ENCODE measurements around the gene FPR1. TPM values are rescaled to one million over a fixed set of nuclear protein-coding genes. Genes with fewer than 3 reads are reported as not detected.

The FPR1 gene
- total RNA-seq, 2 donors from 2014 or later: 0.69 TPM; not detected in 1

DNA sequence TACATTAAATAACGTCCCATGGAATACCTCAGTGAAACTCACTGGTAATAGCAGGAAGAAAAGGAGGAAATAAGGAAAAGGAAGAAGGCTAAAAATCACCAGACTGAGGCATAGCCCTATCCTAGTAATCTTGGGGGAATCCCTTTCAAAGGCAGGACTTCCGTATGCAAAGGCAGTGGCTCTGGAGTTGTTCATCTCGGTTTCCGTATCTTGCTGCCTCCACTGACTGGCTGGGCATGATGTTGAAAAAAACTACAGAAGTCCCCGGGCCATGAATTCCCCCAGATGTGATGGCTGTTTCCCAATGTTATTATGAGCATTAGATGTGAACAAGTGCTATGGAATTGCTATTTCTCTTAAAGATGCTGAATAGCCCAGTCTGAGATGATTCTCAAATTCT is 14.8 kb upstream of the FPR1 start:
- Mint-ChIP-seq H3K27me3 (peaks cover 26 to 36% of the 10 kb centered on the region in 2 donors), H3K4me1 (ENCODE audit: low read depth in 2 of 2) (peaks cover 2 to 10% of the 10 kb centered on the region in 2 donors), H3K9me3 (no peaks in the 10 kb centered on the region), H3K36me3 (peaks cover 18% of the 10 kb centered on the region), H3K27ac (no peak overlapping the region), H3K4me3 (no peak overlapping the region)
- ATAC-seq (no peak), DNase-seq (ENCODE audit: low spot score) (no peak)

DNA sequence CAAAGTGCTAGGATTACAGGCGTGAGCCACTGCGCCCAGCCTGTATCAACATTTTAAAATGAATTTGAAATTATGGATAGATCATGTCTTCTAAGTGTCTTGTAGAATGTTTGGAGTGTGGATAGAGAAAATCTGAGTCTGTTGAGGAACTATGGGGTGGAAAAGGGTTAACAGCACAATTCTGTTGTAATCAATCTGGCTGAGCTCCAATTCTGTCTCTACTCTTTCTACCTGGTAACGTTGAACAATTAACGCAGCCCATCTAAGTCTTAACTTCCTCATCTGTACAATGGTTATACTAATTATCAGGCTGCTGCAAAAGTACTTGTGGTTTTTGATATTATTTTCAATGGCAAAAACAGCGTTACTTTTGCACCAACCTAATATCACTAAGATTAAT is 13.4 kb upstream of the FPR1 start:
- no peak for DNase-seq (ENCODE audit: low spot score)
- Mint-ChIP-seq H3K4me1 (ENCODE audit: low read depth in 2 of 2) (peaks cover 0 to 6% of the 10 kb centered on the region in 2 donors), H3K36me3 (peaks cover 15% of the 10 kb centered on the region), H3K27me3 (peaks cover 27 to 35% of the 10 kb centered on the region in 2 donors), H3K9me3 (no peaks in the 10 kb centered on the region), H3K27ac (peak overlapping the region in 1 of 2 donors; percentile 4), H3K4me3 (no peak overlapping the region)
- no peak for ATAC-seq

DNA sequence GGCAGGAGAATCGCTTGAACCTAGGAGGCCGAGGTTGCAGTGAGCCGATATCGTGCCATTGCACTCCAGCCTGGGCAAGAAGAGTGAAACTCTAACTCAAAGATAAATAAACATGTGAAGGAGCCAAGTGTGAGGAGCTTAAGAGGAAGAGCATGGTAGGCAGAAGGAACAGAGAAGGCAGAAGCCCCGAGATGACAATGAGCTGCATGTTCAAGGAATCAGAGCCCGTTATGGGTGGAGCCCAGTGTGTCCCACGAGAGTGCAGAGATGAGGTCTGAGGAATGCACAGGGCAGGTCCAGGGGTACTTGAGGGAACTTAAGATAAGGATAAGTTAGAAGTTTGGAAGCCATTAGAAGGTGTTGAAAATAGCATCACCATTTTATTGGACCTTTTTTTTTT is 10.0 kb upstream of the FPR1 start:
- peaks cover 0 to 6% of the 10 kb centered on the region in 2 donors for H3K4me1 Mint-ChIP-seq (ENCODE audit: low read depth in 2 of 2)
- ATAC-seq: no peak
- no peak overlapping the region for H3K4me3 Mint-ChIP-seq
- H3K27ac Mint-ChIP-seq: no peak overlapping the region
- no peak for DNase-seq (ENCODE audit: low spot score)
- H3K36me3 Mint-ChIP-seq: peaks cover 15% of the 10 kb centered on the region
- no peaks in the 10 kb centered on the region for H3K9me3 Mint-ChIP-seq
- H3K27me3 Mint-ChIP-seq: peaks cover 24 to 26% of the 10 kb centered on the region in 2 donors

DNA sequence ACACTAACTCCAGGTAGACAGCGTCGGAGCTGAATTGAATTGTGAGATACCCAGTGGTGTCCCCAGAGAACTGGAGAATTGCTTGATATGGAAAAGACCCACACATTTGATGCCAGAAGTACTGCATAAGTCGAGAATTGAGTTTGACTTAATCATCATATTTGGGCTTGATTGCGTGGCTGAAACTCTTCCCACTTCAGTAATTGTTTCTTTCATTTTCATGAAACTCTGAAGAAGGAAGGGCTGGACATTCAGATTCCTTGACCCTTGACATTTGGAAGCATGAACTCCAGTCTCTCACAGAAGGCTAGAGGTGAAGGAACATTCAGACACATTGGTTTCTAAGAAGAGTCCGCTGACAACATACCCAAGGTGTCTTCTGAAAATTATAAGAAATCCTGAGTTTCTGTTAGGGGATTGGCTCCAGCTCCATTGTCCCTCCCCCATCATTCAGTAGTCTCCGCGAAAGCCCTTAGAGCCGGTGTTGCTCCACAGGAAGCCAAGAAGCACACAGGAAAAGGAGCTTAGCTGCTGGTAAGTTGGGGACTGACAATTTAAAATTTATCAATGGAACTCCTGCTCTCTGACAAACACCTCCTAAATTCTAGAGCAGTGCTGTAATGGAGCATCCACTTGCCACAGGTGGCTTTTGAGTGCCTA is 9.1 kb upstream of the FPR1 start, which contains the start of gene FPR2:
TSS of gene FPR2 (plus strand) at position 484 of the 660 bp plus-strand sequence. CDS start 7,479 bp downstream, outside the sequence.
- H3K4me3 Mint-ChIP-seq: no peak within 1 kb of the TSS
- ATAC-seq: no peak
- H3K9me3 Mint-ChIP-seq: no peaks in the 10 kb centered on the region

DNA sequence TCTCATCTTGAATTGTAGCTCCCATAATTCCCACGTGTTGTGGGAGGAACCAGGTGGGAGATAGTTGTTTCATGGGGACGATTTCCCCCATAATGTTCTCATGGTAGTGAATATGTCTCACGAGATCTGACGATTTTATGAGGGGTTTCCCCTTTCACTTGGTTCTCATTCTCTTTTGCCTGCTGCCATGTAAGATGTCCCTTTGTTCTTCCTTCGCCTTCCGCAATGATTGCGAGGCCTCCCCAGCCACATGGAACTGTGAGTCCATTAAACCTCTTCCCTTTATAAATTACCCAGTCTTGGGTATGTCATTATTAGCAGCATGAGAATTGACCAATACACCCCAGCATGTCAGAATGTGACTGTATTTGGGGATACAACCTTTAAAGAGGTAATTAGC is 3.9 kb upstream of the FPR1 start:
- Mint-ChIP-seq H3K4me3 (no peak overlapping the region), H3K36me3 (peaks cover 5% of the 10 kb centered on the region), H3K27ac (no peak overlapping the region), H3K4me1 (ENCODE audit: low read depth in 2 of 2) (no peaks in the 10 kb centered on the region), H3K27me3 (peaks cover 11 to 18% of the 10 kb centered on the region in 2 donors), H3K9me3 (peaks cover 6% of the 10 kb centered on the region)
- no peak for DNase-seq (ENCODE audit: low spot score)
- ATAC-seq: no peak

More for the DNA sequence above, 9.1 kb upstream of the FPR1 start, which contains the start of gene FPR2:
- Mint-ChIP-seq H3K4me1 (ENCODE audit: low read depth in 2 of 2) (peaks cover 0 to 6% of the 10 kb centered on the region in 2 donors), H3K36me3 (peaks cover 17% of the 10 kb centered on the region), H3K27ac (no peak within 1 kb of the TSS), H3K27me3 (peaks cover 22 to 28% of the 10 kb centered on the region in 2 donors)
- no peak for DNase-seq (ENCODE audit: low spot score)

DNA sequence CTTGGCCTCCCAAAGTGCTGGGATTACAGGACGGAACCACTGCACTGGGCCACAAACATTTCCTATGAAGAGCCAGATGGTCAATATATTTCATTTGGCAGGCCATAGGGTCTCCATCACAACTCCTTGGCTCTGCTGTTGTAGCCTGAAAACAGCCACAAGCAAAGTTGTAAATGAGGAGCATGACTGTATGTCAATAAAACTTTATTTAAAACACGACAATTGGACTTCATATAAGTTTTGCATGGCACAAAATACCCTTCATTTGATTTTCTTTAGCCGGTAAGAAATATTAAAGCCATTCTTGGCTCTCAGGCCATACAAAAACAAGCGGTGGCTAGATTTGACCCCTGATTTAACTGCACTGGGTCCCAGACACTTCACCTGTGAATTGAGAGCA is 3.1 kb upstream of the FPR1 start:
- peaks cover 11 to 18% of the 10 kb centered on the region in 2 donors for H3K27me3 Mint-ChIP-seq
- no peaks in the 10 kb centered on the region for H3K4me1 Mint-ChIP-seq (ENCODE audit: low read depth in 2 of 2)
- H3K4me3 Mint-ChIP-seq: no peak overlapping the region

DNA sequence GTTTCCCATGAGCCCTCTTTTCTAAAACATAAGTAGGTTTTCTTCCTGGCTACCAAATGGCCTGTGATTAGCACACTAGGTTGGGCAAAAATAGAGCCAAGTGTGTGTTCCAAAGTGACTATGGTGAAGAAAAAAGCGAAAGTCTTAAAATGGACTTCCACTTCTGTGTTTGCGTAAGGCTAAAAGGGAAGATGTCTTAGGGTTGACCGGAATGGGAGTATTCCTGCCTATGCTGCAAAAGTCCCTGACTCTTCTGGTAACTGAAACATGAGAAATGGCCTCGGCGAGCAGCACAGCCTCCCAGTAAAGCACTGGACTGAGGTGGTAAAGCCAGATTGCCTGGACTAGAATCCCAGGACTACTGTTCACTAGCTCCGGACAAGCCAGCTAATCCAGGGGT is 2.4 kb upstream of the FPR1 start:
- Mint-ChIP-seq H3K9me3 (peaks cover 8% of the 10 kb centered on the region), H3K36me3 (peaks cover 5% of the 10 kb centered on the region), H3K27me3 (peaks cover 13 to 18% of the 10 kb centered on the region in 2 donors), H3K27ac (no peak overlapping the region), H3K4me1 (ENCODE audit: low read depth in 2 of 2) (no peaks in the 10 kb centered on the region), H3K4me3 (no peak overlapping the region)
- ATAC-seq: no peak
- no peak for DNase-seq (ENCODE audit: low spot score)

More for the DNA sequence above, 3.1 kb upstream of the FPR1 start:
- no peak for ATAC-seq
- H3K36me3 Mint-ChIP-seq: peaks cover 5% of the 10 kb centered on the region
- no peak overlapping the region for H3K27ac Mint-ChIP-seq
- peaks cover 6% of the 10 kb centered on the region for H3K9me3 Mint-ChIP-seq
- no peak for DNase-seq (ENCODE audit: low spot score)

DNA sequence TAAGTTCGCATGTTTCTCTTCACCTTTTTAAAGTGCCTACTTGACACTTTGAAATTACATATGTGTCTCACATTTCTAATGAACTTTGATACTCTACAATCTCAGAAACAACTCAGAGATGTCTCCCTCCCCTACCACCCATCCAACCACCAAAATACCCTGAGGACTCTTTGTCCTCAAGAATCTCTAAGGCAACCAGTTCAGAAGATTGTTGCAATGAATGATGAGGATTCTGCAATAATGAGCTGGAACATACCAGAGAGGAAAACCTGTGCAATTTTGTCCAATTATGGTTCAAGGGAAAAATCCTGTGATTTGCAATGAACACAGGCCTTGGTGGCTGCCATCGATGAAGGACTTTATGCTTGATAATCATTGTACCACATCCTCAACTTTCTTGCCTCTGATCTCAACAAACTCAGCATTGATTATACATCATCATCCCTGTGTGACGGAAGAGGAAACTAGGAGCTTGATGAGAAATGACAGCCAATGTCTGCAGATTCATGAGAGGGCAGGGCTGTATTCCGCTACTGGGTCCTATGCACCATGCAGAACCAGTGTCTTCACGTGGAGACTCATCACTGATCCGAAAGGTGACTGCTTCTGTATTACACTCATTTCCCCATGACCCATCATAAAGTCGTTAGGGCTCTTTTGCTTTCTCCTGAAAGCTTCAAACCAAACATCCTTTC is 1.1 kb downstream of the FPR1 start:
- DNase-seq (ENCODE audit: low spot score) (no peak), ATAC-seq (no peak)
- Mint-ChIP-seq H3K4me1 (ENCODE audit: low read depth in 2 of 2) (no peaks in the 10 kb centered on the region), H3K27ac (no peak overlapping the region), H3K27me3 (peaks cover 13 to 14% of the 10 kb centered on the region in 2 donors), H3K4me3 (peak overlapping the region; percentile 13), H3K36me3 (peaks cover under 1% of the 10 kb centered on the region), H3K9me3 (peaks cover 6% of the 10 kb centered on the region)

DNA sequence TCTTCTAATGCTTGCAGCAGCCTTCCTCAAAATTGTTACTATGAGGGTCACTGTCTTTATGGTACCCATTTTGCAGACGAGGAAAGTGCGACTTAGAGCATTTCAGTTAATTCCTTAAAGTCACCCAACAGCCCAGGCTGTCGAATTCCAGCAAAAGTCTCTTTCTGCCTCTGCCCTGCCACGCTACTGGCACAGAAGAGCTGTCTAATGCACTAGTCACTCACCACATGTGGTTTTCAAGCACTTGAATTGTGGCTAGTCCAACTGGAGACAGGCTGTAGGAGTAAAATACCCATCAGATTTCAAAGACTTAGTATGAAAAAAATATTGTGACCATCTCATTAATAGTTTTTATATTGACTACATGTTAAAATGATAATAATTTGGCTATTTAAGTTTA is 1.7 kb downstream of the FPR1 start:
- Mint-ChIP-seq H3K4me3 (no peak overlapping the region), H3K27ac (no peak overlapping the region), H3K4me1 (ENCODE audit: low read depth in 2 of 2) (no peaks in the 10 kb centered on the region), H3K9me3 (peaks cover 3% of the 10 kb centered on the region), H3K27me3 (peaks cover 8 to 13% of the 10 kb centered on the region in 2 donors), H3K36me3 (no peaks in the 10 kb centered on the region)
- DNase-seq (ENCODE audit: low spot score) (no peak), ATAC-seq (no peak)

DNA sequence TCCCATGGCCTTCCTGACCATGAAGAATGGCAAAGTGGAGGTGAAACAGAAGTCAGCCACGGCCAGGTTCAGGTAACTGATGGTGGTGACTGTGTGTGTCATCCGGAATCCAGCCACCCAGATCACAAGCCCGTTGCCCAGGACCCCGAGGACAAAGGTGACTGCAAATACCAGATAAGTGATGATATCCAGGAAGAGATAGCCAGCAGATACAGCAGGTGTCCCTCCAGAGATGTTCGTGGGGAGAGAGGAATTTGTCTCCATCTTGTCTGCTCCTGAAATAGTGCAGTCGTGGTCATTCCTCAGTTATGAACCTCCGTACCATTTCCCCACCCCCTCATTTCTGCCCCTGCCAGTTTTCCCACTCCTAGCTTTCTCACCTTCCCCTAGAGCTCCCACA is 4.9 kb downstream of the FPR1 start:
- no peak overlapping the region for H3K27ac Mint-ChIP-seq
- peaks cover 3% of the 10 kb centered on the region for H3K9me3 Mint-ChIP-seq

DNA sequence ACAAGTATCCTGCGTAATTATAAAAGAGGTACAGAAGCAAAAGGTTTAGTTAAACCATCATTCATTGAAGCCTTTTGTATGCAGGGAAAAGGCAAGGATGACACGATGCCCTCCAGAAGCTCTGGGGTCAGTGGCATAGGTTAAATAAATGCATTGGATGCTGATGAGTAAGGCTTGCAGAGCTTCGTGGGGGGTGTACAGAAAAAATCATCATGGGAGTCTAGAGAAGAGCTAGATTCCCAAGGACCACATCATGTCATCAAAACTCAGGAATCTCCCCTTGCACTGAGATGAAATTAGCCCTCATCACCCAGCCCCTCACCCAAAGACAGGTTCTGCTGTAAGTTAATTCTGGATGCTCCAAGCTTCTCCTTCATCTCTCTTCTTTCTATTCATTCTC is 8.3 kb downstream of the FPR1 start:
- no peak for ATAC-seq
- DNase-seq (ENCODE audit: low spot score): no peak
- peaks cover 0 to 5% of the 10 kb centered on the region in 2 donors for H3K27me3 Mint-ChIP-seq
- H3K4me3 Mint-ChIP-seq: no peak overlapping the region
- no peaks in the 10 kb centered on the region for H3K9me3 Mint-ChIP-seq
- H3K4me1 Mint-ChIP-seq (ENCODE audit: low read depth in 2 of 2): no peaks in the 10 kb centered on the region
- H3K27ac Mint-ChIP-seq: no peak overlapping the region
- H3K36me3 Mint-ChIP-seq: no peaks in the 10 kb centered on the region

More for the DNA sequence above, 4.9 kb downstream of the FPR1 start:
- DNase-seq (ENCODE audit: low spot score): no peak
- H3K4me1 Mint-ChIP-seq (ENCODE audit: low read depth in 2 of 2): no peaks in the 10 kb centered on the region
- H3K36me3 Mint-ChIP-seq: no peaks in the 10 kb centered on the region
- no peak for ATAC-seq
- no peak overlapping the region for H3K4me3 Mint-ChIP-seq
- H3K27me3 Mint-ChIP-seq: peaks cover 8 to 13% of the 10 kb centered on the region in 2 donors

DNA sequence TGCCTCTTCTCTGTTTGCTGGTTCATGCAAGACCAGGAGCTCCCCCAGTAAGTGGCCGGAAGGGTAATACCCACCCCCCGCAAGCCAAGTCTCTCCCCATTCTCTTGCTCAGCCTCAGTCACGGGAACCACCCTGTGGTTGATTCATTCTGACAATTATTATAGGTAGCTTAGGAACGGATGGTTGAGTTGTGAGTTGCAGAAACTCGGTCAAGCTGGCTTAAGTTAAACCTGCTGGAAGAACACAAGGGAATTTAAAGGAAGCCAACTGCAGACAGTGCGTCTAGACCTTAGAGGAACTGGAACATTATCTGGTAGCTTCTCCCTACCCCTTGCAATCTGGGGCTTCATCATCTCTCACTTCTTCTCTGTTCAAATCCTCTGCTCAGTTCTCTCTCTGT is 8.9 kb downstream of the FPR1 start:
- Mint-ChIP-seq H3K9me3 (no peaks in the 10 kb centered on the region), H3K36me3 (no peaks in the 10 kb centered on the region), H3K4me1 (ENCODE audit: low read depth in 2 of 2) (no peaks in the 10 kb centered on the region), H3K4me3 (no peak overlapping the region), H3K27me3 (peaks cover 0 to 5% of the 10 kb centered on the region in 2 donors), H3K27ac (no peak overlapping the region)
- DNase-seq (ENCODE audit: low spot score): no peak
- ATAC-seq: no peak

DNA sequence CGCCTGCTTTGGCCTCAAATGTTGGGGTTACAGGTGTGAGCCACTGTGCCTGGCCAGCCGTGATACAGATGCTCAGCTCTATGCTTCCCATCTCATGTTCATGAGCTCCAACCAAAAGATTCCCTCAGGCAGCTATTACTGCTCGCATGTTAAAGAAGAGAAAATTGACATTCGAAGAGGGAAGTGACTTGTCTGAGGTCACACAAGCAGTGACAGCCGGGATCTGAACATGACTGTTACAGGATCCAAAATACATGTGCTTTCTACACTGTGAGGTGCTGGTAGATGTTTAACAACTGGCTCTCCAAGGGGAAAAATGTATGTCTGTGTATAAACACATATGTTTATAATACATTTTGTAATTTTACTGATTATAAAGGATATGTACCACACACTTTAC is 11.3 kb downstream of the FPR1 start:
- no peak overlapping the region for H3K27ac Mint-ChIP-seq
- H3K4me3 Mint-ChIP-seq: no peak overlapping the region
- peaks cover 0 to 3% of the 10 kb centered on the region in 2 donors for H3K27me3 Mint-ChIP-seq
- ATAC-seq (no peak), DNase-seq (ENCODE audit: low spot score) (no peak)
- no peaks in the 10 kb centered on the region for H3K36me3 Mint-ChIP-seq
- H3K9me3 Mint-ChIP-seq: no peaks in the 10 kb centered on the region
- peaks cover 0 to 5% of the 10 kb centered on the region in 2 donors for H3K4me1 Mint-ChIP-seq (ENCODE audit: low read depth in 2 of 2)

DNA sequence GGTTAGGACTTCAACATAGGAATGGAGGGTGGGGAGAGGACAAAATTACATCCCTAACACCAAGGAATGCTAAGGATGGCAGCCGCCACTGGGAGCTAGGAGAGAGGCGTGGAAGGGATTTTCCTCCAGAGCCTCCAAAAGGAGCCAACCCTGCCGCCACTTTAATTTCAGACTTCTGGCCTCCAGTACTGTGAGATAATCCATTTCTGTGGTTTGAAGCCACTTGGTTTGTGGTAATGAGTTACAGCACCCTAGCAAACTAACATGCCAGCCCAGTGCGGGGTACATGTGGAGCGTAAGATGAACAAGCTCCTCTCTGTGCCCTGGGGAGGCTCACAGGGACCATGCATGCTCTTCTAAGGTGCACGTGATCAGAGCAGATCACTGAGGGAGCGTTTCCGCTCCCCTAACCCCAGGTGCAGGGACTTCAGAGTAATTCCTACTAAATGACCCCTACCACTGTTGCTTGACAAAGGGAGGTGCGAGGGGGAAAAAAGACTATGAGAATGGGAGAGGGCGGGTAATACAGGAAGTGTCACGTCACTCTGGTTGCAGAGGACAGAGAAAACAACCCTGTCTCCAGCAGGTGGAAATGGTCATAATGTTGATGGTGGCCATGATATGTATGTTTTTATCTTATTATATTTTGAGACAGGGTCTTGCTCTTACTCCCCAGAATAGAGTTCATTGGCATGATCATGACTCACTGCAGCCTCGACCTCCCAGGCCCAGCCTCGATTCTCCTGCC is 12.0 kb downstream of the FPR1 start:
- peaks cover 0 to 5% of the 10 kb centered on the region in 2 donors for H3K4me1 Mint-ChIP-seq (ENCODE audit: low read depth in 2 of 2)
- H3K27me3 Mint-ChIP-seq: peaks cover 0 to 2% of the 10 kb centered on the region in 2 donors
- ATAC-seq (no peak), DNase-seq (ENCODE audit: low spot score) (no peak)
- H3K4me3 Mint-ChIP-seq: no peak overlapping the region
- no peaks in the 10 kb centered on the region for H3K36me3 Mint-ChIP-seq
- no peak overlapping the region for H3K27ac Mint-ChIP-seq
- H3K9me3 Mint-ChIP-seq: no peaks in the 10 kb centered on the region
